GM12875 (cell line): Measurements from ENCODE around the gene PIEZO2.
A peak's percentile ranks its signal among the peaks of the same experiment; 100 is the strongest.

ENCODE experiments used
- H3K4me3 ChIP-seq: one replicate; pipeline ENCODE4 v1.5.1; 2011; ENCODE audit warnings: low read depth, low read length, control low read depth
- TF ChIP-seq, protein P1 (sequence below): IDR thresholded peaks from 2 replicates; pipeline ENCODE4 v1.5.1; 2011; ENCODE audit warnings: low read depth, mild to moderate bottlenecking, control low read depth, inconsistent platforms, low read length, moderate library complexity, borderline replicate concordance; ENCODE audit not compliant: insufficient read depth

PIEZO2 gene

DNA sequence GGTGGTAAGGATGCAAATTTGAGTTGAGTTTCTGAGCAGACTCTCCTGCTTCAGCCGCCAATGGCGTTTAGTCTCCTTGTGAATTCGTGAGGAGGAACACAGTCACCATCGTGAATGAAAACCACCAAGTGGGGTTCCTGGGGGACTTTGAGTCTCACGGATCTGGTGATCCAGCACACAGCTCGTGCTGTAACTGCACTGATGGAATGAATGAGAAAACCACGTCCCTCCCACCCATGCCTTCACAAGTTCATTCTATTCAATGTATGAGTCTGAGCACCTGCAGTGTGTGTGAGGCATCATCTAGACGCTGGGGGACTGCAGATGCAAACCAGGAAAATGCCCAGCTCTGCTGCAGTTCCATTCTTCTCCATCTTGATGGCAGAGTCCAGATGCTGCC is 127.9 kb downstream of the PIEZO2 start:
- no peak overlapping the region for H3K4me3 ChIP-seq
- TF ChIP-seq, protein P1, sequence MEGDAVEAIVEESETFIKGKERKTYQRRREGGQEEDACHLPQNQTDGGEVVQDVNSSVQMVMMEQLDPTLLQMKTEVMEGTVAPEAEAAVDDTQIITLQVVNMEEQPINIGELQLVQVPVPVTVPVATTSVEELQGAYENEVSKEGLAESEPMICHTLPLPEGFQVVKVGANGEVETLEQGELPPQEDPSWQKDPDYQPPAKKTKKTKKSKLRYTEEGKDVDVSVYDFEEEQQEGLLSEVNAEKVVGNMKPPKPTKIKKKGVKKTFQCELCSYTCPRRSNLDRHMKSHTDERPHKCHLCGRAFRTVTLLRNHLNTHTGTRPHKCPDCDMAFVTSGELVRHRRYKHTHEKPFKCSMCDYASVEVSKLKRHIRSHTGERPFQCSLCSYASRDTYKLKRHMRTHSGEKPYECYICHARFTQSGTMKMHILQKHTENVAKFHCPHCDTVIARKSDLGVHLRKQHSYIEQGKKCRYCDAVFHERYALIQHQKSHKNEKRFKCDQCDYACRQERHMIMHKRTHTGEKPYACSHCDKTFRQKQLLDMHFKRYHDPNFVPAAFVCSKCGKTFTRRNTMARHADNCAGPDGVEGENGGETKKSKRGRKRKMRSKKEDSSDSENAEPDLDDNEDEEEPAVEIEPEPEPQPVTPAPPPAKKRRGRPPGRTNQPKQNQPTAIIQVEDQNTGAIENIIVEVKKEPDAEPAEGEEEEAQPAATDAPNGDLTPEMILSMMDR, result 0 out of 2 replicates have a peak, but pooled peaks have one; percentile 0

DNA sequence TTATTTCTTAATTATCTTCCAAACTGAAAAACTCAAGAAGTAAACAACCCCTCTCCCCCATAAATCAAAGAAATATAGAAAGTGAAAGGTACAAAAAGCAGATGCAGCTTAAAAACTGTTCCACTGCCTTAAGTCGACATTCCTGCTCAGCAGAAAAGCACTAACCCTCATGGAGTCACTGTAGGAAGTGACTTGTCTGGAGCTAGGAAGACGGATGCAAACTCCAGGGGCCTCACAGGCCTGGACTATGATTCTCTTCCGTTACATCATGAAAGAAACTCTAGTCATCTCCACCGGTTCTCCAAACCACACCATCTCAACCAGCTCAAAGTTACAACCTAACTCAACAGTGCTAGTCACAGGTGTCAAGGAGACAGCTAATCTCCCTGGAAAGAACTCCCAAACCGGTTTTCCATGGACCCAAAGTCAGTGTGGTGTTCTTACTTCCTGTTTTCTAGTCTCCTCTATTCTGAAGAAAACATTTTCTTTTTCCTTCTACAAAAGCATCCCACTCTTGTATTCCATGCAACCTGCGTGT is 128.4 kb downstream of the PIEZO2 start:
- TF ChIP-seq, protein P1, result no peak
- H3K4me3 ChIP-seq, result no peak overlapping the region

- TF ChIP-seq, protein P1, result no peak
- no peak overlapping the region for H3K4me3 ChIP-seq
Observed at GRCh38 chr18:11020161-11020853, 129.1 kb downstream of the PIEZO2 start.

- TF ChIP-seq, protein P1, result no peak
- H3K4me3 ChIP-seq, result no peak overlapping the region
Observed at GRCh38 chr18:11019295-11020105, 129.9 kb downstream of the PIEZO2 start.

GRCh38 chr18:11009869-11010268 is 139.5 kb downstream of the PIEZO2 start:
- H3K4me3 ChIP-seq, result no peak overlapping the region
- TF ChIP-seq, protein P1, result no peak

DNA sequence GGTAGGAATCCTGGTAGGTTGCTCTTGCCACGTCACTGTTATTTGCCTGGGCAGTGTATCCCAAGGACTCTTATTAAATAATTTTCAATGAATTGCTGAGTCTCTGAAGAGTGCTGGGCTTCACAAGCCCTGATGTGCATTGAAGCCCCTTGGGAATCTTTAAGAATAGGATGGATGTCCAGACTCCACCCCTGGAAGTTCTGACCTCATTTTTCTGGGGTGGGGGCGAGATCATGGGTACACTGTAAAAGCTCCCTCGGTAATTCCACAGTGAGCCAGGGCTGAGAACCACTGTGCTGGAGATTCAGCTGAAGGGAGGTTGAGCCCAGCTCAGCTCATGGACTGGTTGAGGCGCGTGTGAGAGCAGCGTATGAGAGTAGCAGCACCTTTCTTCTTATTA is 140.2 kb downstream of the PIEZO2 start:
- TF ChIP-seq, protein P1, result no peak
- no peak overlapping the region for H3K4me3 ChIP-seq
